Nephron (organoid): Measurements from ENCODE around the gene METTL9.
"Not testable (repeated sequence)": the region's sequence is repeated elsewhere in the genome, so short reads cannot be mapped to it uniquely, and the experiment has no call there.

Source experiments
- H3K27ac Mint-ChIP-seq, 3 experiments: 2 replicates each; pipeline ENCODE4 v1.8.0; 2020; ENCODE audit warnings: mixed read lengths in 3 of 3, mild to moderate bottlenecking in 2 of 3, moderate library complexity in 1 of 3
- H3K27me3 Mint-ChIP-seq: 2 replicates; pipeline ENCODE4 v1.8.0; 2021; ENCODE audit warnings: low read depth, mild to moderate bottlenecking, moderate library complexity, mixed read lengths
- H3K36me3 Mint-ChIP-seq: 2 replicates; pipeline ENCODE4 v1.8.0; 2020; ENCODE audit warnings: low read depth, mixed read lengths
- H3K4me1 Mint-ChIP-seq: 2 replicates; pipeline ENCODE4 v1.8.0; 2020; ENCODE audit warnings: mixed read lengths
- H3K4me3 Mint-ChIP-seq, 3 experiments: 2 replicates each; pipeline ENCODE4 v1.8.0; 2020; ENCODE audit warnings: mild to moderate bottlenecking in 3 of 3, mixed read lengths in 3 of 3, moderate library complexity in 2 of 3
- H3K9me3 Mint-ChIP-seq: 2 replicates; pipeline ENCODE4 v1.8.0; 2020; ENCODE audit warnings: mixed read lengths
- TF ChIP-seq, protein P1 (sequence below), 3 experiments: fragments of 200-600 bp; sonication (generic); IDR thresholded peaks; one replicate each; pipeline ENCODE4 v1.5.0; 2021; ENCODE audit warnings: antibody characterized with exemption in 3 of 3; ENCODE audit not compliant: unreplicated experiment in 3 of 3

The METTL9 gene

DNA sequence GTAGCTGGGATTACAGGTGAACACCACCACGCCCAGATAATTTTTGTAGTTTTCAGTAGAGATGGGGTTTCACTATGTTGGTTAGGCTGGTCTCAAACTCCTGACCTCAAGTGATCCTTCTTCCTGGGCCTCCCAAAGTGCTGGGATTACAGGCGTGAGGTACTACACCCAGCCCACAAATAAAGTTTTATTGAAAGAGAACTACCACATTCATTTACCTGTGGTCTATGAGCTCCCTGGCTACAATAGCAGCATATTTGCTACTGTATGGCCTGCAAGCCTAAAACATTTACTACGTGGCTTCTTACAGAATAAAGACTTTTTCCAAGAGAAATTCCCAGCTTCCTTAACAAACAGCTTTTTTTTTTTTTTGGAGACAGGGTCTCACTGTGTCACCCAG lies 3.4 kb downstream of the METTL9 start:
- Mint-ChIP-seq H3K27me3 (no peaks in the 10 kb centered on the region), H3K27ac (no peak overlapping the region), H3K9me3 (no peaks in the 10 kb centered on the region), H3K4me3 (peak overlapping the region in 1 of 3 experiments; percentile 34), H3K4me1 (peaks cover 44% of the 10 kb centered on the region), H3K36me3 (no peaks in the 10 kb centered on the region)
- TF ChIP-seq, protein P1, sequence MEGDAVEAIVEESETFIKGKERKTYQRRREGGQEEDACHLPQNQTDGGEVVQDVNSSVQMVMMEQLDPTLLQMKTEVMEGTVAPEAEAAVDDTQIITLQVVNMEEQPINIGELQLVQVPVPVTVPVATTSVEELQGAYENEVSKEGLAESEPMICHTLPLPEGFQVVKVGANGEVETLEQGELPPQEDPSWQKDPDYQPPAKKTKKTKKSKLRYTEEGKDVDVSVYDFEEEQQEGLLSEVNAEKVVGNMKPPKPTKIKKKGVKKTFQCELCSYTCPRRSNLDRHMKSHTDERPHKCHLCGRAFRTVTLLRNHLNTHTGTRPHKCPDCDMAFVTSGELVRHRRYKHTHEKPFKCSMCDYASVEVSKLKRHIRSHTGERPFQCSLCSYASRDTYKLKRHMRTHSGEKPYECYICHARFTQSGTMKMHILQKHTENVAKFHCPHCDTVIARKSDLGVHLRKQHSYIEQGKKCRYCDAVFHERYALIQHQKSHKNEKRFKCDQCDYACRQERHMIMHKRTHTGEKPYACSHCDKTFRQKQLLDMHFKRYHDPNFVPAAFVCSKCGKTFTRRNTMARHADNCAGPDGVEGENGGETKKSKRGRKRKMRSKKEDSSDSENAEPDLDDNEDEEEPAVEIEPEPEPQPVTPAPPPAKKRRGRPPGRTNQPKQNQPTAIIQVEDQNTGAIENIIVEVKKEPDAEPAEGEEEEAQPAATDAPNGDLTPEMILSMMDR (IDR thresholded peaks at IDR 0.05; ENCODE audit: unreplicated experiment in 3 of 3): no peak

DNA sequence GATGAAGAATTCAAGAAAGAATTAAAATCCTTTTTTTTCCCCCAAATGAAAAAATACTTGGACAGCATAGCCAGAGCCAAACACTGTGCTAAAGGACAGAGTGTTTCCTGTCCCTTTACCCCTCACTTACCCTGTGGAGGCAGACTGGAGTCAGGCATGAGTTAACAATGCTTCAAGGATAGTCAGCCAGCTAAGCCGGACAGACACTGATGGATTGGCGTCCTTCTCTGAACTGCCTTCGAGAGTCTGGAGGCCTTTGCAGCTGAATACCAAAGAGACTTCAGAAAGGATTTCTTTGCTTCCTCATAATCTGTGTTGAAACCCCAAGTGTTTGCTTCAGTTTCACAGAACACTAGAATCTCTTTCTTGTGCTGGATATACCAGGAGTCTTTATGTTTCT lies 4.6 kb downstream of the METTL9 start:
- H3K27ac Mint-ChIP-seq: peak overlapping the region; percentile 70 to 89 (median 83)
- H3K4me3 Mint-ChIP-seq: peak overlapping the region; percentile 24 to 44 (median 26)
- H3K36me3 Mint-ChIP-seq: no peaks in the 10 kb centered on the region
- H3K9me3 Mint-ChIP-seq: no peaks in the 10 kb centered on the region
- no peaks in the 10 kb centered on the region for H3K27me3 Mint-ChIP-seq
- TF ChIP-seq, protein P1 (IDR thresholded peaks at IDR 0.05; ENCODE audit: unreplicated experiment in 3 of 3): no peak
- peaks cover 43% of the 10 kb centered on the region for H3K4me1 Mint-ChIP-seq

DNA sequence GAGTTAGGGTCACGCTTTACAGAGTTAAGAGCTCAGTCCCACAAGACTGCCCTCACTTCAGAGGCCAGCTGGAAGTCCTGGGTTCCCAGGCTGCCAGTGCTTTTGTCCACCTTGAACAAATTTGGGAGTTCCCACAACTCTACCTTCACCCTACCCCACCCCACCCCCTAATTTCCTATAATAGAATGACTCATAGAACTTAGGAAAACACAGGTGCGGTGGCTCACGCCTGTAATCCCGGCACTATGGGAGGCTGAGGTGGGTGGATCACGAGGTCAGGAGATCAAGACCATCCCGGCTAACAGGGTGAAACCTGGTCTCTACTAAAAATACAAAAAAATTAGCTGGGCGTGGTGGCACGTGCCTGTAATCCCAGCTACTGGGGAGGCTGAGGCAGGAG lies 6.5 kb downstream of the METTL9 start:
- Mint-ChIP-seq H3K4me1 (peaks cover 49% of the 10 kb centered on the region), H3K27ac (peak overlapping the region in 1 of 3 experiments; percentile 61)
- H3K36me3 Mint-ChIP-seq, H3K9me3 Mint-ChIP-seq, H3K27me3 Mint-ChIP-seq, H3K4me3 Mint-ChIP-seq: not testable (repeated sequence)

DNA sequence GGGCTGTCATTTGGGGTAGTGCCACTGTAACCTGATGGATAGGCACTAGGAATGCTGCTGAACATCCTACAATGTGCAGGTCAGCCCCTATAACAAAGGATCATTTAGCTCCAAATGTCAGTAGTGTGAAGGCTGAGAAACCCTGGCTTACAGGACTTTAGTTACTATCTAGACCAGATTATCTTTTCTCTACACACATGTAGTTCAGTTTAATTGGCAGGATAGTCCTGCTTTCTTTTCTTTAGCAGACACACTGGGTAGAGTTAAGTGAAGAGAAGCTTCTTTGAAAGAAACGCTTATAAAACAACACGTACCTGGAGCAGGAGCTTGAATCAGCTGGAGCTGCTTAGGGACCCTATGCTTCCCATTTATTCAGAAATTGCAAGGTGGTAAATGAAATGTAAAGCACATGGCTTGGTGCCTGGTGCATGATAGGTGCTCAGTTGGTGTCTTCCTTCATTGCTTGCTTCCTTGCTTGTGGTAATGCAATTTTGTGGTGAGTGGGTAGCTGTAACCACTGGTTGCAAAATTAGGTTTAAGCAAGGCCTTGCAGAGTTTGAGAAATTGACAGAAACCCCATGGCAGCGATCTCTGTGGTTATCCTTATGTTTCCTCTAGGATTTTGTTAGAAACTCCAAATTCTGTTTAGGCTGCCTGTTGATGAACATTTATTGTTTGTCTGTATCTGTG lies 9.4 kb downstream of the METTL9 start:
- Mint-ChIP-seq H3K27me3 (no peaks in the 10 kb centered on the region), H3K9me3 (no peaks in the 10 kb centered on the region), H3K4me3 (no peak overlapping the region), H3K4me1 (peaks cover 47% of the 10 kb centered on the region), H3K36me3 (peaks cover 7% of the 10 kb centered on the region), H3K27ac (peak overlapping the region; percentile 8 to 82 (median 51))
- TF ChIP-seq, protein P1 (IDR thresholded peaks at IDR 0.05; ENCODE audit: unreplicated experiment in 3 of 3): no peak

DNA sequence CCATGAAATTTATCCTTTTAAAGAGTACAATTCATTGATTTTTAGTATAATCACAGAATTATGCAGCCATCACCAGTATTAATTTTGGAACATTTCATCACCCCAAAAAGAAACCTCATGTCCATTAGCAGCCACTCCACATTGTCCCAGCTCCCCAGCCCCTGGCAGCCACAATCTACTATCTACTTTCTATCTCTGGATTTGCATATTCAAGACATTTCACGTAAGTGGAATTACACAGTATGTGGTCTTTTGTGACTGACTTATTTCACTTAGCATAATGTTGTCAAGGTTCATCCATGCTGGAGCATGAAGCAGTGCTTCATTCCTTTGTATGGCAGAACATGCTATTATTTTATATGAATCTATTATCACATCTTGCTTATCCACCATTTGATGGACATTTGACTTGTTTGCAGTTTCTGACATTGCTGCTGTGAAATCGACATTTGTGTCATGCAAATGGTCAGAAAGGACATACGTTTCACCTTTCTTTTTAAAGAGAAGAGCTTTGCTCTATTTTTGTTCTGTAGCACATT lies 10.7 kb downstream of the METTL9 start:
- no peaks in the 10 kb centered on the region for H3K9me3 Mint-ChIP-seq
- H3K36me3 Mint-ChIP-seq: peaks cover 15% of the 10 kb centered on the region
- H3K27ac Mint-ChIP-seq: peak overlapping the region; percentile 39 to 82 (median 70)
- TF ChIP-seq, protein P1 (IDR thresholded peaks at IDR 0.05; ENCODE audit: unreplicated experiment in 3 of 3): no peak
- peaks cover 38% of the 10 kb centered on the region for H3K4me1 Mint-ChIP-seq
- no peaks in the 10 kb centered on the region for H3K27me3 Mint-ChIP-seq
- no peak overlapping the region for H3K4me3 Mint-ChIP-seq

DNA sequence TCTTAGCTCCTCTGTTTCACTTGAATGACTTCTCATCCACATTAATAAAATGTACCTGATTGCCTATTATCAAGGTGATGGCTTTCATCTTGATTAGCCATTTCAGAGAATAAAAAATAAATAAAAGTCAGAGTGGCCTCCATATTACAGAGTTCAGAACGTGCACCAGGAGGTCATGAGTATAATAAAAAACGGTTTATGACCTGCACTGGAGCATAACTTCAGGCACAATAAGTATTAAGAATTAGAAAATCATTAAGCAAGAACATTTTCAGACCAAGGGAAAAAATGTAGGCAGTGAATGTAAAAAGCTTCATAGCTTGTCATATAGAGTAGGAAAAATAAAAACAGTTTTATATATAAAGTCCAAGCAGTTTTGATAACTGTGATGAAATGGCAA lies 11.4 kb downstream of the METTL9 start:
- H3K27me3 Mint-ChIP-seq: no peaks in the 10 kb centered on the region
- TF ChIP-seq, protein P1 (IDR thresholded peaks at IDR 0.05; ENCODE audit: unreplicated experiment in 3 of 3): no peak

More for the DNA sequence above, 11.4 kb downstream of the METTL9 start:
- Mint-ChIP-seq H3K4me1 (peaks cover 38% of the 10 kb centered on the region), H3K27ac (peak overlapping the region; percentile 39 to 82 (median 70)), H3K36me3 (peaks cover 21% of the 10 kb centered on the region), H3K9me3 (no peaks in the 10 kb centered on the region), H3K4me3 (no peak overlapping the region)
